HG03064 (cell line): ENCODE data around the gene CALHM3.

Experiments used
- ATAC-seq: cut with Tn5 transposase; IDR thresholded peaks from one replicate; pipeline ENCODE4 v1.9.1; 2021; ENCODE audit warnings: low read depth; ENCODE audit not compliant: unreplicated experiment

CALHM3 gene

GRCh38 chr10:103476046-103476768 is 2.8 kb downstream of the CALHM3 start:
- no peak for ATAC-seq

- no peak for ATAC-seq
Measured at GRCh38 chr10:103475437-103475836, 3.6 kb downstream of the CALHM3 start.

- ATAC-seq = no peak
Measured at GRCh38 chr10:103474077-103474476, 5.0 kb downstream of the CALHM3 start.

- ATAC-seq = no peak
Measured at GRCh38 chr10:103473261-103473671, 5.8 kb downstream of the CALHM3 start.

GRCh38 chr10:103472005-103472404 is 7.0 kb downstream of the CALHM3 start:
- no peak for ATAC-seq

- ATAC-seq = peak; percentile 61
Measured at GRCh38 chr10:103470761-103471653, 8.0 kb downstream of the CALHM3 start.

- ATAC-seq = no peak
Measured at GRCh38 chr10:103469201-103469600, 9.8 kb downstream of the CALHM3 start.

- no peak for ATAC-seq
Measured at GRCh38 chr10:103467406-103467805, 11.6 kb downstream of the CALHM3 start.

- ATAC-seq = no peak
Measured at GRCh38 chr10:103466734-103467133, 12.3 kb downstream of the CALHM3 start.

- ATAC-seq = no peak
Measured at GRCh38 chr10:103465411-103466179, 13.4 kb downstream of the CALHM3 start.

- ATAC-seq = no peak
Measured at GRCh38 chr10:103463499-103463898, 15.5 kb downstream of the CALHM3 start.

GRCh38 chr10:103459615-103460014 is 19.4 kb downstream of the CALHM3 start:
- no peak for ATAC-seq

- ATAC-seq = no peak
Measured at GRCh38 chr10:103458720-103459119, 20.3 kb downstream of the CALHM3 start, which contains the start of gene CALHM1. CALHM1 (minus strand) TSS chr10:103458900; CDS start chr10:103458751, 149 bp downstream.

- no peak for ATAC-seq
Measured at GRCh38 chr10:103457896-103458583, 21.0 kb downstream of the CALHM3 start.

- no peak for ATAC-seq
Measured at GRCh38 chr10:103457176-103457712, 21.8 kb downstream of the CALHM3 start.

- no peak for ATAC-seq
Measured at GRCh38 chr10:103456074-103456660, 22.9 kb downstream of the CALHM3 start.

- ATAC-seq = no peak
Measured at GRCh38 chr10:103455235-103455634, 23.8 kb downstream of the CALHM3 start.

- no peak for ATAC-seq
Measured at GRCh38 chr10:103454026-103454425, 25.0 kb downstream of the CALHM3 start.

GRCh38 chr10:103452506-103453230 is 26.4 kb downstream of the CALHM3 start:
- no peak for ATAC-seq
